ENCODE data around the gene KARS1. TPM values are rescaled to one million over a fixed set of nuclear protein-coding genes. Genes with fewer than 3 reads are reported as not detected.
A peak's percentile ranks its signal among the peaks of the same experiment; 100 is the strongest.

Gene KARS1
- total and polyA plus RNA-seq, 12 donors: 68.0 to 145 (median 128) TPM

- Histone ChIP-seq H3K9me3 (no peaks in the 10 kb centered on the region), H3K36me3 (peaks cover 0 to 55% (median 23%) of the 10 kb centered on the region in 9 donors), H3K4me1 (peaks cover 0 to 35% (median 22%) of the 10 kb centered on the region in 9 donors), H3K4me3 (no peak overlapping the region), H3K27ac (peak overlapping the region in 2 of 10 donors; percentile 92 to 96), H3K27me3 (no peaks in the 10 kb centered on the region)
- TF ChIP-seq CTCF (IDR thresholded peaks at IDR 0.05): no peak
- intact Hi-C loops (cut with DNase I): loop anchor here in 9 of 10 donors (2.0 to 10.0 kb wide), 10 partner anchors 33 to 150 kb away; partner anchors contain the start of genes GABARAPL2 (in 5 of the 9) and TMEM231 (in 1 of the 9)
- no peak for ATAC-seq
- WGBS, 2 donors: 79 to 82% methylated on average over 20 of the region's 20 CpGs
- no peak for DNase-seq
These were observed 26.9 kb downstream of the KARS1 start for GRCh38 chr16:75620326-75621169.

- no peaks in the 10 kb centered on the region for H3K27me3 ChIP-seq
- DNase-seq: no peak
- no peak for ATAC-seq
- intact Hi-C loops (cut with DNase I): loop anchor here in 1 of 10 donors (10.0 kb wide), 1 partner anchor 104 kb away; no protein-coding TSS in a partner anchor
- H3K27ac ChIP-seq: no peak overlapping the region
- no peaks in the 10 kb centered on the region for H3K9me3 ChIP-seq
- WGBS, 2 donors: 96 to 97% methylated on average over 2 of the region's 2 CpGs
- peaks cover 0 to 69% (median 27%) of the 10 kb centered on the region in 9 donors for H3K36me3 ChIP-seq
- peaks cover 0 to 33% (median 22%) of the 10 kb centered on the region in 9 donors for H3K4me1 ChIP-seq
- no peak for TF ChIP-seq CTCF (IDR thresholded peaks at IDR 0.05)
- no peak overlapping the region for H3K4me3 ChIP-seq
These were observed 28.7 kb downstream of the KARS1 start for GRCh38 chr16:75618780-75619179.

- intact Hi-C loops (cut with DNase I): loop anchor here in 1 of 10 donors (10.0 kb wide), 1 partner anchor 102 kb away; no protein-coding TSS in a partner anchor
- no peaks in the 10 kb centered on the region for H3K27me3 ChIP-seq
- H3K4me1 ChIP-seq: peaks cover 0 to 25% (median 17%) of the 10 kb centered on the region in 9 donors
- ATAC-seq: no peak
- no peaks in the 10 kb centered on the region for H3K9me3 ChIP-seq
- TF ChIP-seq CTCF (IDR thresholded peaks at IDR 0.05): no peak
- H3K4me3 ChIP-seq: no peak overlapping the region
- 96 to 97% methylated on average over 3 of the region's 3 CpGs for WGBS, 2 donors
- DNase-seq: no peak
- peak overlapping the region in 1 of 10 donors; percentile 58 for H3K27ac ChIP-seq
- peaks cover 0 to 85% (median 44%) of the 10 kb centered on the region in 9 donors for H3K36me3 ChIP-seq
These were observed 30.3 kb downstream of the KARS1 start for GRCh38 chr16:75617121-75617520.

- H3K36me3 ChIP-seq: peaks cover 0 to 91% (median 49%) of the 10 kb centered on the region in 9 donors
- 94 to 96% methylated on average over 4 of the region's 4 CpGs for WGBS, 2 donors
- intact Hi-C loops (cut with DNase I): loop anchor here in 1 of 10 donors (10.0 kb wide), 1 partner anchor 102 kb away; no protein-coding TSS in a partner anchor
- no peaks in the 10 kb centered on the region for H3K27me3 ChIP-seq
- no peak for DNase-seq
- peaks cover 0 to 19% (median 12%) of the 10 kb centered on the region in 9 donors for H3K4me1 ChIP-seq
- H3K9me3 ChIP-seq: no peaks in the 10 kb centered on the region
- no peak for TF ChIP-seq CTCF (IDR thresholded peaks at IDR 0.05)
- H3K4me3 ChIP-seq: no peak overlapping the region
- no peak for ATAC-seq
- H3K27ac ChIP-seq: peak overlapping the region in 1 of 10 donors; percentile 58
These were observed 30.9 kb downstream of the KARS1 start for GRCh38 chr16:75616521-75617010.
